Muscle layer of duodenum (tissue), 2 donors: ENCODE measurements around the gene USP44.
"Not testable (repeated sequence)": the region's sequence is repeated elsewhere in the genome, so short reads cannot be mapped to it uniquely, and the experiment has no call there.

Experiments
- H3K27ac ChIP-seq: one replicate; pipeline ENCODE4 v1.7.0; 2013; ENCODE audit warnings: mild to moderate bottlenecking, low read length
- H3K27me3 ChIP-seq: one replicate; pipeline ENCODE4 v1.7.0; 2013; ENCODE audit warnings: low read depth, mild to moderate bottlenecking, control low read depth, low read length
- H3K36me3 ChIP-seq, 2 donors: one replicate each; pipeline ENCODE4 v1.7.0; 2013; ENCODE audit warnings: low read length in 2 of 2, control low read depth in 1 of 2, mild to moderate bottlenecking in 1 of 2; ENCODE audit not compliant: insufficient read depth in 2 of 2, control insufficient read depth in 1 of 2
- H3K4me1 ChIP-seq, 2 donors: one replicate each; pipeline ENCODE4 v1.7.0; 2013; ENCODE audit warnings: low read length in 2 of 2, mild to moderate bottlenecking in 2 of 2, control low read depth in 1 of 2, moderate library complexity in 1 of 2; ENCODE audit not compliant: insufficient read depth in 2 of 2, control insufficient read depth in 1 of 2
- H3K4me3 ChIP-seq, 2 donors: one replicate each; pipeline ENCODE4 v1.7.0; 2013; ENCODE audit warnings: low read length in 2 of 2, low read depth in 1 of 2, mild to moderate bottlenecking in 1 of 2
- H3K9me3 ChIP-seq, 2 donors: one replicate each; pipeline ENCODE4 v1.7.0; 2013; ENCODE audit warnings: low read length in 2 of 2, control low read depth in 1 of 2, mild to moderate bottlenecking in 1 of 2; ENCODE audit not compliant: control insufficient read depth in 1 of 2
- donor health status: healthy.

The USP44 gene

DNA sequence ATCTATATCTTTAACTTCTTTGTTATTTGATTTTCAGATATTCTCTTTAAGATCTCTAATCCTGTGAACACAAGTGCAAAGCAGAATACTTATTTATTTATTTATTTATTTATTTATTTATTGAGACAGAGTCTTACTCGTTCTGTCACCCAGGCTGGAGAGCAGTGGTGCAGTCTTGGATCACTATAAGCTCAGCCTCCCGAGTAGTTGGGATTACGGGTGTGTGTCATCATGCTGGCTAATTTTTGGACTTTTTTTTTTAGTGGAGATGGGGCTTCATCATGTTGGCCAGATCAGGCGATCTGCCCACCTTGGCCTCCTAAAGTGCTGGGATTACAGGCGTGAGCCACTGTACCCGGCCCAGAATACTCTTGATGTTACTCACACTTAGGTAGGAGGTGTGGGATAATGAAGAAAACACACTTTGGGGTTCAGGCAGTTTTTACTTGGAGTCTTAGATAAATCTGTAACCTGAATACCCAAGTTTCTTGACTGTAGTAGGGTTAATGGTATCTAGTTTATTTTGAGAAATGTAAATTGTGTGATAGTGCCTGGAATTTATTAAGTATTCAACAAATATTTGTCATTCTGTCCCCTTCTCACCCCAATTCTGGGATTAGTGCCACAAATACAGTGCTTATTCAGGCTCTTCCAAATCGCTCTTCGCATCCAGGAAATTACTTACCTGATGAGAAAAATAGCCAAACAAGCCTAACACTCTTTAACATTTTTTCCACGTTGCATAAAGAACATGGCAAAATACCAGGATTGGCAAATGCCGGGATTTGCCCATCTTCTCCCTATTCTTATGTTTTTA, 44.4 kb downstream of the USP44 start:
- H3K4me1 ChIP-seq, result no peaks in the 10 kb centered on the region
- H3K36me3 ChIP-seq, result peaks cover 49 to 54% of the 10 kb centered on the region in 2 donors
- no peak overlapping the region for H3K4me3 ChIP-seq
- H3K27me3 ChIP-seq, result no peaks in the 10 kb centered on the region
- no peaks in the 10 kb centered on the region for H3K9me3 ChIP-seq
- no peak overlapping the region for H3K27ac ChIP-seq

DNA sequence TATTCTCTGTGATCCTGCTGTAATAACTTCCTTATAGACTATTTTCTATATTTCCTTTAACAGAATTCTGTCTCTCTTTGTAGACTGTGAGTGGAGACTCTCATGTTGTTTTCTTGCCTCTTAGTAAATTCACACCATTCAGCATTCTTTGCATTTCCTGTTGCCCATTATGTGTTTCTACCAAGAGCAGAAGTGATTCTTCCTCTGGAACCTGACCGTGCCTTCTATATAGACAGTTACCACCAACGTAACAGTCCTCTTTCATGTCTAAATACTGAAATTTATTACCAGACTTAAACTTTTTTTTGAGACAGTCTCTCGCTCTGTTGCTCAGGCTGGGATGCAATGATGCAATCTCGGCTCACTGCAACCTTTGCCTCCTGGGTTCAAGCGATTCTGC, 46.2 kb downstream of the USP44 start:
- H3K9me3 ChIP-seq, result no peaks in the 10 kb centered on the region
- H3K4me3 ChIP-seq, result no peak overlapping the region
- no peak overlapping the region for H3K27ac ChIP-seq
- H3K27me3 ChIP-seq, result no peaks in the 10 kb centered on the region
- H3K4me1 ChIP-seq, result no peaks in the 10 kb centered on the region
- peaks cover 38 to 48% of the 10 kb centered on the region in 2 donors for H3K36me3 ChIP-seq

DNA sequence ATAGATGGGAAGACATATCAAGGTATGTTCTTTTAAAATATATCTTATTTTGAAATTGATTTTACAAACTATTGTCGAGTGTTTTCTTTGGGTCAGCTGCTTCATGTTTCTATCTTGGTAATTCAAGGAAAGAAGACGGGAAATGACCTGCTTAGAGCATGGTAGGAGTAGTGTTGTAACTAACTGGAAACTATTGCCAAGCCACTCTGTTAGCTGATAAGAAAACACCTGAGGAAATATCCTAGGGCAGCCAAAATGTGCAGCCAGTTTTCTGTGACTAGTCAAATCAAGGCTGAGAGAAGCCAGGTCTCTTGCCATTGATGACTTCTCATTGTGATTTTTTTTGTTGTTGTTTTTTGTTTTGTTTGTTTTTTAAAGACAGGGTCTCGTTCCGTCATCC, 47.1 kb downstream of the USP44 start:
- Histone ChIP-seq H3K4me1 (no peaks in the 10 kb centered on the region), H3K27me3 (no peaks in the 10 kb centered on the region), H3K36me3 (peaks cover 47 to 50% of the 10 kb centered on the region in 2 donors), H3K9me3 (no peaks in the 10 kb centered on the region), H3K27ac (no peak overlapping the region), H3K4me3 (no peak overlapping the region)

DNA sequence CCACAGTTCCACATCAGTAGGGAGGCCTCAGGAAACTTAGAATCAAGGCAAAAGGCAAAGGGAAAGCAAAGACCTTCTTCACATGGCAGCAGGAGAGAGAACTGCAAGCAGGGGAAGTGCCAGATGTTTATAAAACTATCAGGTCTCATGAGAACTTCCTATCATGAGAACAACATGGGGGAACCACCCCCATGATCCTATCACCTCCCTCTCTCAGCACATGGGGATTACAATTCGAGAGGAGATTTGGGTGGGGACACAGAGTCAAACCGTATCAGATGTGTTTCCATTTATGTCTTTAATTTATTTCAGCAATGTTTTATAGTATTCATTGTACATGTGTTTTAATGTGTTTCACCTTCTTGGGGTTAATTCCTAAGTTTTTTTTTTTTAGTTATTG, 51.5 kb downstream of the USP44 start:
- H3K36me3 ChIP-seq, result peaks cover 55 to 65% of the 10 kb centered on the region in 2 donors
- H3K4me3 ChIP-seq, result no peak overlapping the region
- no peaks in the 10 kb centered on the region for H3K27me3 ChIP-seq
- H3K4me1 ChIP-seq, result no peaks in the 10 kb centered on the region
- H3K27ac ChIP-seq, result no peak overlapping the region
- H3K9me3 ChIP-seq, result no peaks in the 10 kb centered on the region

DNA sequence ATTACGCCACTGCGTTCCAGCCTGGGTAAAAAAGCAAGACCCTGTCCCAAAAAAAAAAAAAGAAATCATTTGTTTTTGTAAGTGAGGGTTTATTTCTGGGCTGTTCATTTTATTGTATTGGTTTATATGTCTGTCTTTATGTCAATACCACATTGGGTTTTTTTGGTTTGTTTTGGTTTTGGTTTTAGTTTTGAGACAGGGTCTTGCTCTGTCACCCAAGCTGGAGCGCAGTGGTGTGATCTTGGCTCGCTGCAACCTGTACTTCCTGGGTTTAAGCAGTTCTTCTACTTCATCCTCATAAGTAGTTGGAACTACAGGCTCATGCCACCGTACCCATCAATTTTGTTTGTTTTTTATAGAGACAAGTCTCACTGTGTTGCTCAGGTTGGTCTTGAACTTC, 52.3 kb downstream of the USP44 start:
- no peaks in the 10 kb centered on the region for H3K27me3 ChIP-seq
- H3K36me3 ChIP-seq, result peaks cover 53 to 64% of the 10 kb centered on the region in 2 donors
- H3K4me1 ChIP-seq, result no peaks in the 10 kb centered on the region
- H3K27ac ChIP-seq, result no peak overlapping the region
- H3K9me3 ChIP-seq, result no peaks in the 10 kb centered on the region
- H3K4me3 ChIP-seq, result no peak overlapping the region

DNA sequence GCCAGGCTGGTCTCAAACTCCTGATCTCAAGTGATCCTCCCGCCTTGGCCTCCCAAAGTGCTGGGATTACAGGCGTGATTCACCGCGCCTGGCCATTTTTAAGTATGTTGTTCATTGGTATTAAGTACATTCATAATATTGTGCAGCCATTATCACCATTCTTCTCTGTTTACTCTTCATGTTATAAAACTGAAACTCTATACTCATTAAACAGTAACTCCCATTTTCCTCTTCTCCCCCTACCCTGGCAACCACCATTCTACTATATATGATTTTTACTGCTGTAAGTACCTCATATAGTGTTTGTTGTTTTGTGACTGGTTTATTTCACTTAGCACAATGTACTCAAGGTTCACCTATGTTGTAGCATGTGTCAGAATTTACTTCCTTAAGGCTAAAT, 54.2 kb downstream of the USP44 start:
- Histone ChIP-seq H3K4me1 (no peaks in the 10 kb centered on the region), H3K4me3 (no peak overlapping the region), H3K9me3 (no peaks in the 10 kb centered on the region), H3K27me3 (no peaks in the 10 kb centered on the region), H3K27ac (no peak overlapping the region), H3K36me3 (peaks cover 55 to 59% of the 10 kb centered on the region in 2 donors)

DNA sequence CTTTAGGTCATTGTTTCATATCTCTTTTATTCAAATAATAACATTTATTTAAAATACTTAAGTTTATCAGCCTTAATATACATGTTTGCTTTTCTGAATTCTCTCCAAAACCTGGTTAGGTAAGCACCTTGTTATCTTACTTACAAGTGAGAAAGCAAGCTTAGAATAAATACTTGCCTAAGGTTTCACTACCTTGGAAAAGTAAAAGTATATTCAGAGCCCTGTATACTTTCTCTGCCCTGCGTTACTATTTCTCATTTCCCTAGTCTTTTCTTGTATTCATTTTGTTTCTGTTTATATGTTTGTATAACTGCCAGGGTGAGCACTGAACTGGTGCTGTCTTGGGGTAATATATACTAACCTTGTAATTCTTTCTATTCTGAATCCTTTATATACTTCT, 55.8 kb downstream of the USP44 start:
- Histone ChIP-seq H3K4me3 (no peak overlapping the region), H3K36me3 (peaks cover 54 to 58% of the 10 kb centered on the region in 2 donors), H3K27me3 (no peaks in the 10 kb centered on the region), H3K9me3 (no peaks in the 10 kb centered on the region), H3K4me1 (no peaks in the 10 kb centered on the region), H3K27ac (no peak overlapping the region)

DNA sequence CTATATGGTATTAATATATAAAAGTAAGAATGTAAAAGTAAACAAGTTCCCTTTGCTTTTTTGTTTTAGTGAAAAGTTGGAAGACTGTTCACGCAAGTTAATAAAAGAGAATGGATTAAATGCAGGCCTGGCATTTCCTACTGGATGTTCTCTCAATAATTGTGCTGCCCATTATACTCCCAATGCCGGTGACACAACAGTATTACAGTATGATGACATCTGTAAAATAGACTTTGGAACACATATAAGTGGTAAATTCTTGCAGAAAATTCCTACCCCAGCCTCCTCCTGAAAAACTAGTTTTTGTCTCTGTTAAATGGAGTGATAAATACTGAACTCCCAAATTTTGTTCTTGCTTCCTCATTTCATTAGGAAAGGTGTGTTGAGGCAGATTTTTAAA, 56.4 kb downstream of the USP44 start:
- no peaks in the 10 kb centered on the region for H3K4me1 ChIP-seq
- no peaks in the 10 kb centered on the region for H3K9me3 ChIP-seq
- no peak overlapping the region for H3K27ac ChIP-seq
- H3K36me3 ChIP-seq, result peaks cover 50 to 56% of the 10 kb centered on the region in 2 donors
- H3K27me3 ChIP-seq, result no peaks in the 10 kb centered on the region
- no peak overlapping the region for H3K4me3 ChIP-seq

DNA sequence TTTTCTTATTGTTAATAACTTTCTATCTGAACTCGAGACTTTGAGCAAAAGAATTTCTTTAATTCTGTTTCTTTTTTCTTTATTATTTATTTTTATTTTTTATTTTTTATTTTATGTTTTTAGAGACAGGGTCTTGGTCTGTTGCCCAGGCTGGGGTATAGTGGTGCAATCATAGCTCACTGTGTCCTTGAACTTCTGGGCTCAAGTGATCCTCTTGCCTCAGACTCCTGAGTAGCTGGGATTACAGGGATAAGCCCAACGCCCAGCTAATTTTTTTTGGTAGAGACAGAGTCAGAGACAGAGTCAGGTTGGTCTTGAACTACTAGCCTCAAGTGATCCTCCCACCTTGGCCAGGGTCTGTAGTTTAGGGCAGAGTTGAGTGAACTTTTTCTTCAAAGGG, 58.8 kb downstream of the USP44 start:
- Histone ChIP-seq H3K27me3 (no peaks in the 10 kb centered on the region), H3K4me3 (no peak overlapping the region), H3K27ac (no peak overlapping the region), H3K9me3 (no peaks in the 10 kb centered on the region), H3K36me3 (peaks cover 35 to 36% of the 10 kb centered on the region in 2 donors), H3K4me1 (no peaks in the 10 kb centered on the region)

DNA sequence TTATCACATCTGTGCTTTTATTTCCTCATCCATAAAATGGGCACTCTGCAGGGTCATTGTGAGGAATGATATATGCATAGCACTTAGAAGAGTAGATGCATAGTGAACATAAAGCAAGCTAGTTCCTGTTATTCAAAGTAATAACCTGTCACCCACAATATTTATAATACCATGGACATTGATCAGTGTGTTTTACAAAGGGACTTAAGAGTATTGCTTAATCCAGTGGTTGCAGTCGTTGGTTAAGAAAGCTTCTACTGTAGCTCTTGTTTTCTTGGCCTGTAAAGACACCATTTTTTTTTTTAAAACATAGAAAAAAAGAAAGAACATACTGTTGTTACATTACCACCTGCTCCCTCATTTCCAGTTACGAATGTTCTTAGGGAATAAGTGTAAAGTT, 64.3 kb downstream of the USP44 start:
- Histone ChIP-seq H3K4me1 (no peaks in the 10 kb centered on the region), H3K27ac (no peak overlapping the region), H3K4me3 (no peak overlapping the region), H3K36me3 (peaks cover 12 to 19% of the 10 kb centered on the region in 2 donors), H3K9me3 (no peaks in the 10 kb centered on the region), H3K27me3 (no peaks in the 10 kb centered on the region)

DNA sequence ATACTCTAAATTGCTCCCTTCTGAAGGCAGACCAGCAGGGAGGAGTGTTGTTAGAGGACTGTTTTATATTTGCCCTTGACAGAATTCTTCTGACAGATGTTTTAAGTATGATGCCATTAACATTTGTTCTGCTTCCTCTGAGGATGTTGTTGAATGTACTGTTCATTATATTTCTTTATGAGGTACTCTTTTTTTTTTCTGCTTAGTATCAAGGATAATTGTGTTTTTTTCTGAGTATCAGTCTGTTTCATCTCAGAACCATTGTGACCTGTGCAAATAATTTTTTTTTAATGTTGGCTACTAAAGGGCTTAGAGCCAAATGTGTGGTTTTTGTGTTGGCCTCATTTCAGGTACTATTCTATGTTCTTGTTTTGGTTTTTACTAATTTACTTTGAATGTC, 66.8 kb downstream of the USP44 start:
- Histone ChIP-seq H3K27me3 (no peaks in the 10 kb centered on the region), H3K27ac (no peak overlapping the region), H3K9me3 (no peaks in the 10 kb centered on the region), H3K4me3 (no peak overlapping the region), H3K36me3 (peaks cover 11 to 22% of the 10 kb centered on the region in 2 donors), H3K4me1 (peaks cover 0 to 24% of the 10 kb centered on the region in 2 donors)

DNA sequence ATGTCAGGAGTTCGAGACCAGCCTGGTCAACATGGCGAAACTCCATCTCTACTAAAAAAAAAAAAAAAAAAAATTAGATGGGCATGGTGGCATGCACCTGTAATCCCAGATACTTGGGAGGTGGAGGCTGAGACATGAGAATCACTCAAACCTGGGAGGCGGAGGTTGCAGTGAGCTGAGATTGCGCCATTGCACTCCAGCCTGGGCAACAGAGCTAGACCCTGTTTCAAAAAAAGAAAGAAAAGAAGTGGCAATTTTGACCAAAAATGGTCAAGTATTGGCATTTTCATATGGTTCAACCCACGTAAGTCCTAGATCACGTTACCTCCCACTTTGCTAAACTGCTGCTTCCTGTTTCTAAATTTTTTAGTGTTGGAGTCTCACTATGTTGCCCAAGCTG, 68.7 kb downstream of the USP44 start:
- not testable (repeated sequence) for H3K27me3 ChIP-seq, H3K9me3 ChIP-seq, H3K27ac ChIP-seq, H3K4me3 ChIP-seq
- H3K36me3 ChIP-seq, result peaks cover 25 to 27% of the 10 kb centered on the region in 2 donors
- peaks cover 0 to 24% of the 10 kb centered on the region in 2 donors for H3K4me1 ChIP-seq
